ENCODE results near the gene SPATA25. TPM values are rescaled to one million over a fixed set of nuclear protein-coding genes. Genes with fewer than 3 reads are reported as not detected.

SPATA25 gene
- total RNA-seq, 2 experiments from 2014 or later = 0.49 to 1.3 TPM

DNA sequence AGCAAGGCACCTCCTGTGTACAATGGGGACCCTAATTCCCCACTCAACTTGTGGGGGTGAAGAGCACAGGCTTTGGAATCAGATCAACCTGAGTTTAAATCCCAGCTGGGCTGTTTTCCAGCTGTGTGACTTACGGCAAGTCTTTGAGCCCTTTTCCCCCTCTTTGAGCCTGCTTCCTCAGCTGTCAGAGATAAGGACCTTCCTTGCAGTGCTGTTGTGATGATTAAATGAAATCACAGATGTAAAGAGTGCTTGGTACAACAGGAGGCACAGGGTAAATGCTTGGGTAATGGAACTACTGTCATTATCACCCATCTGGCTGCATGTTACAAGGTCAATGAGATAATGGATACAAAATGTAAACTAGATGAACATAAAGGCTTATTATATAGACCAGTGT lies 50.6 kb downstream of the SPATA25 start:
- Mint-ChIP-seq H3K4me1 (ENCODE audit: low read depth) (peaks cover 16% of the 10 kb centered on the region), H3K4me3 (peak overlapping the region; percentile 12), H3K9me3 (no peaks in the 10 kb centered on the region), H3K27me3 (no peaks in the 10 kb centered on the region), H3K36me3 (ENCODE audit: low read depth) (no peaks in the 10 kb centered on the region), H3K27ac (peak overlapping the region; percentile 25)
- ChIA-PET POLR2A (no interaction called here), CTCF (no interaction called here)
- intact Hi-C loops (cut with DNase I, micrococcal nuclease) = no loop called here
- no peak for ATAC-seq (ENCODE audit: poor library complexity)
- no peak overlapping the region for H3K27ac ChIP-seq (ENCODE audit: low read depth in 1 of 2, low read length in 2 of 2)
- no peaks in the 10 kb centered on the region for H3K9me3 ChIP-seq (ENCODE audit: control insufficient read depth in 1 of 2, insufficient read depth in 1 of 2, low read length in 2 of 2)
- no peaks in the 10 kb centered on the region for H3K27me3 ChIP-seq (ENCODE audit: control insufficient read depth in 1 of 2, insufficient read depth in 2 of 2, low read length in 2 of 2)
- no peak for TF ChIP-seq CTCF (IDR thresholded peaks at IDR 0.05)
- H3K36me3 ChIP-seq (ENCODE audit: insufficient read depth, low read length) = peaks cover 4% of the 10 kb centered on the region
- no peak for DNase-seq
- H3K4me3 ChIP-seq (ENCODE audit: low read length) = no peak overlapping the region
- H3K4me1 ChIP-seq (ENCODE audit: insufficient read depth, low read length) = peaks cover 25% of the 10 kb centered on the region

Other genes starting within 250 kb of the SPATA25 start
- gene WFDC11, start 217.4 kb downstream of the SPATA25 start, total RNA-seq = not detected
- gene WFDC13, start 185.6 kb downstream of the SPATA25 start, total RNA-seq = not detected
- gene WFDC10B, start 182.6 kb downstream of the SPATA25 start, total RNA-seq = not detected
- gene SPINT4, start 165.3 kb downstream of the SPATA25 start, total RNA-seq = not detected
- gene WFDC3, start 95.7 kb downstream of the SPATA25 start, total RNA-seq = not detected
- 10 to 100 TPM in 1 of 2 experiments, 1 to 10 TPM in 1; 9.3 to 10.4 TPM for gene DNTTIP1, start 95.7 kb downstream of the SPATA25 start, total RNA-seq
- under 1 TPM; 0.52 to 0.64 TPM for gene UBE2C, start 75.0 kb downstream of the SPATA25 start, total RNA-seq
- 1 to 10 TPM; 1.2 to 1.5 TPM for gene TNNC2, start 60.3 kb downstream of the SPATA25 start, total RNA-seq
- under 1 TPM; 0.36 to 0.89 TPM for gene SNX21, start 53.8 kb downstream of the SPATA25 start, total RNA-seq
- gene ACOT8, start 30.2 kb downstream of the SPATA25 start, total RNA-seq = 10 to 100 TPM; 19.1 to 19.9 TPM
- gene ZSWIM3, start 30.0 kb downstream of the SPATA25 start, total RNA-seq = under 1 TPM; 0.36 to 0.44 TPM
- gene ZSWIM1, start 6.4 kb downstream of the SPATA25 start, total RNA-seq = 10 to 100 TPM in 1 of 2 experiments, 1 to 10 TPM in 1; 9.3 to 10.7 TPM
- gene NEURL2, start 3.6 kb upstream of the SPATA25 start, total RNA-seq = 1 to 10 TPM; 1.5 to 2.5 TPM
- 10 to 100 TPM; 40.3 to 42.6 TPM for gene CTSA, start 3.7 kb upstream of the SPATA25 start, total RNA-seq
- gene PLTP, start 24.5 kb upstream of the SPATA25 start, total RNA-seq = not detected
- 100 to 1,000 TPM; 100 TPM for gene PCIF1, start 47.1 kb upstream of the SPATA25 start, total RNA-seq
- gene ZNF335, start 84.6 kb upstream of the SPATA25 start, total RNA-seq = 10 to 100 TPM; 67.3 to 74.6 TPM
- 1 to 10 TPM; 1.6 to 2.2 TPM for gene MMP9, start 121.3 kb upstream of the SPATA25 start, total RNA-seq
- gene SLC12A5, start 141.6 kb upstream of the SPATA25 start, total RNA-seq = 1 to 10 TPM; 1.3 to 2.4 TPM
- 10 to 100 TPM in 1 of 2 experiments, 1 to 10 TPM in 1; 9.7 to 10.5 TPM for gene NCOA5, start 202.3 kb upstream of the SPATA25 start, total RNA-seq
- gene CD40, start 230.7 kb upstream of the SPATA25 start, total RNA-seq = 1 to 10 TPM; 1.0 to 1.2 TPM